SK-N-MC (cell line): ENCODE results near the gene PTK7.

Experiments used
- EZH2 ChIP-seq: fragments of 200-600 bp; sonication (generic); IDR thresholded peaks from one replicate; pipeline ENCODE4 v1.6.1; 2017; ENCODE audit warnings: antibody characterized with exemption
- POLR2AphosphoS5 ChIP-seq: IDR thresholded peaks from 2 replicates; pipeline ENCODE4 v1.6.1; 2012; ENCODE audit warnings: mild to moderate bottlenecking, low read depth, low read length, borderline replicate concordance

DNA sequence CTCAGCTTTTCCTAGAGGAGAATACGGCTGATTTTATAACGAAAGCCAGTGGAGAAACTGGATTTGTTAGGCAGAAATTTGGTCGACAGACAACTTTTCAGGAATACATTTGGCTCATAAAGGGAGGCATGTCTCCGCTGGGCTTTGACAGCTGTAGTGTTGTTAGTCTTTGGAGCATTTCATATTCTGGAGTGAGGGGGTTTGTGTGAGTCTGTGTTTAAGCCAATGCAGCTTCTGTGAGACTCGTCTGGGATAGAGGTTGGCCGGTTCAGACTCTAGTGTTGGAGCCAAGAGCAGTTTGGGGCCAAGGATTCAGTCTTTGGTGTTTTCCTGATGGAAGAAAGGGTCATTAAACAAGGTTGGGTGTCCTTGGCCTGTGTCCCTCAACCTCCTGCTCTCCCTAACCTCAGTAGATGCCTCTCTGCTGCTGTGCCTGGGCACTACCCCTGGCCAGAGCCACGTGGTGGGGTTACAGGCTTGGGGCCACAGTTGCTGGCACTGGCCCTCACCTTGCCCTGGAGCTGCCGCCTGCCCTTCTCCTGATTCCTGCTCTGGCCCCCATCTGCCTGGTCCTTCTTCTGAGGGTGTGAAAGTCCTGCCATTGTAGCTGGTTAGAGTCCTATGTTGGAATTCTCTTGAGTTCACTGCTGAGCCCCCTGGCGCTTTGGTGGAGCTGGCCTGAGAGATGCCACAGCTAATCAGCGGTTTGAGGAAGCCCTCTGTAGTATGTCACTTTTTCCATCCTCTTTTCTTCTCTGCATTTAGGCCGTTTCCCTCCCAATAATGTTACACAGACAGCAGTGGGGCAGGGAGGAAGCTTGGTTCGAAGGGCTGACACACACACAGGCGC is 6.9 kb downstream of the PTK7 start:
- TF ChIP-seq POLR2AphosphoS5 (no peak), EZH2 (no peak)
